CD1c-positive myeloid dendritic cell (primary cell): ENCODE data around the gene SNX5.
A peak's percentile ranks its signal among the peaks of the same experiment; 100 is the strongest.

Experiments
- DNase-seq: peaks from one replicate; pipeline ENCODE4 v3.0.0-alpha.2; 2016; ENCODE audit errors: extremely low spot score

Gene SNX5

DNA sequence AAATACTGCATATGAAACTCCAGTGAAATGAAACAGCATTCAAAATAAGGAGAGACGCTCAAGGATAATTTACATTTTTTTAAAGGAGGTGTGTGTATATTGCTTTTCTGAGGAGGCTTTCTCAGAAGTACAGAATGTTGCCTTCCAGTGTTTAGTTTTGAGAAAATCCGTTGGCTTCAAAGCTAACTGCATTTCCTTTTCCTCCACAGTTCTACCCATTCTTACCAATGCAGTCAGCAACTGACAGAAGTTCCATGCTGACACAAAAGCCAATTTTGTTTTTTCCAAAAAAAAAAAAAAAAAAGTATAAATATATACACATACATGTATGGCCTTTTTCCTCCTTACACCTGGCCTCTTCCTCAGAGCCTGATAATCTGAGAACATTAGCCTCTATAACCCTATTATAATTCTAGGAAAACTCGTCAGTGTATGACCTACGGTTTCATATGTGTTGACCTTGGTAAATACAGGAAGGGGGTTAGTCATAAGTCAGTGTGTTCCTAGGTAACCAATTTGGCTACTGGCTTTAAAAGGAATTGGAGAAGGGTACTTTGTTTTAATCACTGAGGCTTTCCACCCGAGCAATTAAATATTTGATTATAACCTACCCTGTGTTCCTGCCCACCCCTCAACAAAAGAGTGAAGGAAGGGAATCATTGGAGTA is 24.4 kb upstream of the SNX5 start:
- DNase-seq: no peak

DNA sequence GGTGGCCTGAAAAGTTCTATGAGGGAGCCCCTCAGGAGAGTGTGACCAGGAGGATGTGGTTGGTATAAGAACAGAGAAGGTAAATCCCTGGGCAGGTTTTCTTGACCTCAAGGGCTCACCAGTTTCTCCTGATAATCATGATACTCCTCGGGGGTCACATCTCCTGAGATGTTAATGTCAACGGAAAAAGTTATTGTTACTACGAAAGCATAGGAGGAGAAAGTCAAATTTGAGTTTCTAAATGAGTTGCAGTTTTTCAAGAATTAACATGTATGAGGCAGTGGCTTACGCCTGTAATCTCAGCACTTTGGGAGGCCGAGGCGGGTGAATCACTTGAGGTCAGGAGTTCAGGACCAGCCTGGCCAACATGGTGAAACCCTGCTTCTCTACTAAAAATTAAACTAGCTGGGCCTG is 23.6 kb upstream of the SNX5 start:
- no peak for DNase-seq

DNA sequence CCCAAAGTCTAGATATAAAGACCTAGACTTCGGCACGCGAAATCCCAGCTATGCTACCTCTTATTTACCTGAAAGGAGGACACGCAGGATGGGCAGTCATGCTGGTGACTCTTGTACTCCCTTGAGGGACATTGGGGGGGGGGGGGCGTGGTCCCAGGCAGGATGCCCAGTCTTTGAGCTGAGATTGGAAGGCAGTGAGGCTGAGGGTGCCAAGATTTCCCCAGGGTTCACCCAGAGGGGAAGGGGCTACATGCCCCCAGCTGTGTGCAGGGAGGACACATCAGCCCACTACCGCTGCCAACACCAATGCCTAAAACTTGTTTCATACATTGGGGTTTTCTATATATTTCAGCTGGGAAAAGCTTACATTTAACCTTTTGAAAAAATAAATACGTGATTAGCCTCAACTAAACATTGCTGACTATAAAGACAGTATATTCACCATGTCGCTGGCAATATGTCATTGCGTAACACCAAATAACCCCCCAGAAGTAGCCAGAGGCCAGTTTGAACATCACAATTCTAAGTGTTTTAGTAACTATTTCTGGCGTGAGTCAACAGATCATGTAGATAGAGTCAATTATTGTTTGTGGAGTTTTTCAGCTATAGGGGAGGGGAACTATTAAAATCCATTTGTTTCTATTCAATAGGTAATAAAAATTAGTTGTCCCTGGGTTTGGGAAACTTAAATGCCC is 21.8 kb upstream of the SNX5 start:
- no peak for DNase-seq

DNA sequence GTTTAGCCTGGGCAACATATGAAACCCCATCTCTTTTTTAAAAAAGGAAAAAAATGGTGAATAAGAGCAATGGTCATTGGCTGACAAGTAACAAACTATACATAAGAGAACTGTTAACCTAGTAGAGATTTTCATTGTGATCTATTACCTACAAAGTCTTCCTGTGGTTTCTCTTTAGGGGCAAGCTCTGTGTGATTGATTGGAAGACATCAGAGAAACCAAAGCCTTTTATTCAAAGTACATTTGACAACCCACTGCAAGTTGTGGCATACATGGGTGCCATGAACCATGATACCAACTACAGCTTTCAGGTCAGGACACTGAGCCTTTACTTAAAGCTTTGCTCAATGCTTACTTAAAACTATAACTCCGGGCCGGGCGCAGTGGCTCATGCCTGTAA is 19.4 kb upstream of the SNX5 start:
- DNase-seq: no peak

DNA sequence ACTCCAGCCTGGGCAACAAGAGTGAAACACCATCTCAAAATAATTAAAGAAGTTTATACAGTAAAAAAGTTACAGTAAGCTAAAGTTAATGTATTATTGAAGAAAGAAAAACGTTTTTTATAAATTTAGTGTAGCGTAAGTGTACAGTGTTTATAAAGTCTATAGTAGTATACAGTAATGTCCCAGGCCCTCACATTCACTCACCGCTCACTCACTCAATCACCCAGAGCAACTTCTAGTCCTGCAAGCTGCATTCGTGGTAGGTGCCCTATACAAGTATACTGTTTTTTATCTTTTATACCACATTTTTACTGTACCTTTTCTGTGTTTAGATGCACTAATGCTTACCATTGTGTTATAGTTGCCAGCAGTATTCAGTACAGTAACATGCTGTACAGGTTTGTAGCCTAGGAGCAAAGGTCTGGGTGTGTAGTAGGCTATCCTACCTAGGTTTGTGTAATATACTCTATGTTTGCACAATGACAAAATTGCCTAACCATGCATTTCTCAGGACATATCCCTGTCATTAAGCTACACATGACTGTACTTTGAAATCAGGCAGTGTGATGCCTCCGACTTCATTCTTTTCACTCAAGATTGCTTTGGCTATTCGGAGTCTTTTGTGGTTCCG is 16.9 kb upstream of the SNX5 start:
- no peak for DNase-seq

DNA sequence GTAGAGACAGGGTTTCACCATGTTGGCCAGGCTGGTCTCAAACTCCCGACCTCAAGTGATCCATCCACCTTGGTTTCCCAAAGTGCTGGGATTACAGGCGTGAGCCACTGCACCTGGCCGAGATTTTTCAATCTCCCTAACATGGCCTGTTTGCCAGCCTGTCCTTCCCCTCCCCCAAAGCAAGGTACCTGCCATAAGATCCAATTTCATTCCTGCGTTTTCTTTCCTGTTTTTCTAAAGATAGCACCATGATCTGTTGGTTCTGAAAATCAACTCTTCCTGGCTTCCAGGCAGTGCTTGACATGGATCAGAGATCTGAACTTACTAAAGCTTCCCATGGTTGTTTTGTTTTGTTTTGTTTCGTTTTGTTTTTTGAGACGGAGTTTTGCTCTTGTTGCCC is 7.7 kb upstream of the SNX5 start:
- DNase-seq: no peak

DNA sequence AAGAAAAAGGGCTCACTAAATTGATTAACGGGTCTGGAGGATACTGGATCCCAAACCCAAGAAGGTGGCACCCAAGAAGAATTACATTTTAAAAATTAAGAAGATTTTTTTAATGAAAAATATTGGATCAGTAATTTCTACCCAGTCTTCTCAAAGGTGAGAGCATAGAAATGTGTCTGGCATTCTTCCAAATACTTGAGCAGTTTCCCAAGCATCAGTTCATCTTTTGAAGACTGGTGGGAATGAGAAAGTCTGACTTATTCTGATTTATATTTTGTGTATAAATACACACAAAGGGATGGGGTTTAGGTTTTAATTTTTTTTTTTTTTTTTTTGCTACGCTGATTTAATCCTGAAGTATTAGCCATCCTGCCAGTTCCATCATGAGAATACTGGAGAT is 3.5 kb upstream of the SNX5 start:
- no peak for DNase-seq

DNA sequence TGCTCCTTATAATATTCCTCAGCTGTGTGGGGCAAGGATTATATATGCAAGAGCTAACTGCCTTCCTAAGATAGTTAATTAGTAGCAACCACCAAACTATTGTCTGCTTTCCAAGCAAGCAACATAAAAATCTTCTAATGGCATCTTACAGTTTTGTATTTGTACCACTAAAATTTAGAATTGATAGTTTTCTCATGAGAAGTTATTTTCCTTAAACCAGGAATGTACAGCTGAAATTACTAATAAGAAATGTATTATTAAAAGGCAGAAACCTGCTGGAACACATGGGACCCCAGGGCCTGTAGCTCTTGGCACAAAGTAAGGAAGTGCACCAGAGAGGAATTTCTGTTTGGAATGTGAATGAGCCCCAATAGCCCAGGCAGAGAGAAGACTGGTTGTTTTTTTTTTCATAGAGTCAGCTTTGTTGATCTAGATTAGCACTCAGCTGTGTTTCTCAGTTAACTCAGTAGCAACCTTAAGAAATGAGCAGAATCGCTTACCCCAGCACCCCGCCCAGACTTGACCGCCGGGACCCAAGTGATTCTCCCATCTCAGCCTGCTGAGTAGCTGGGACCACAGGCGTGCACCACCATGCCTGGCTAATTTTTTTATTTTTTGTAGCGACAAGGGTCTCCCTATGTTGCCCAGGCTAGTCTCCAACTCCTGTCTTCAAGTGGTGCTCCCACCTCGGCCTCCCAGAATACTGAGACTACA is 2.9 kb upstream of the SNX5 start:
- no peak for DNase-seq

DNA sequence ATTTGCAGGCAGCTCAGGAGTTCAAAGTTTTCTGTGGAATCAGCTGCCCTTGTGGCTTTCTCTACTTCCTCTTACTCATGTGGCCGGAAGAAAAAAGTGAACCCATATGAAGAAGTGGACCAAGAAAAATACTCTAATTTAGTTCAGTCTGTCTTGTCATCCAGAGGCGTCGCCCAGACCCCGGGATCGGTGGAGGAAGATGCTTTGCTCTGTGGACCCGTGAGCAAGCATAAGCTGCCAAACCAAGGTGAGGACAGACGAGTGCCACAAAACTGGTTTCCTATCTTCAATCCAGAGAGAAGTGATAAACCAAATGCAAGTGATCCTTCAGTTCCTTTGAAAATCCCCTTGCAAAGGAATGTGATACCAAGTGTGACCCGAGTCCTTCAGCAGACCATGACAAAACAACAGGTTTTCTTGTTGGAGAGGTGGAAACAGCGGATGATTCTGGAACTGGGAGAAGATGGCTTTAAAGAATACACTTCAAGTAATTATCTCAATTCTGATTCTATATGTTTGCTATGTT is 1.4 kb upstream of the SNX5 start:
- DNase-seq: peak; percentile 89

DNA sequence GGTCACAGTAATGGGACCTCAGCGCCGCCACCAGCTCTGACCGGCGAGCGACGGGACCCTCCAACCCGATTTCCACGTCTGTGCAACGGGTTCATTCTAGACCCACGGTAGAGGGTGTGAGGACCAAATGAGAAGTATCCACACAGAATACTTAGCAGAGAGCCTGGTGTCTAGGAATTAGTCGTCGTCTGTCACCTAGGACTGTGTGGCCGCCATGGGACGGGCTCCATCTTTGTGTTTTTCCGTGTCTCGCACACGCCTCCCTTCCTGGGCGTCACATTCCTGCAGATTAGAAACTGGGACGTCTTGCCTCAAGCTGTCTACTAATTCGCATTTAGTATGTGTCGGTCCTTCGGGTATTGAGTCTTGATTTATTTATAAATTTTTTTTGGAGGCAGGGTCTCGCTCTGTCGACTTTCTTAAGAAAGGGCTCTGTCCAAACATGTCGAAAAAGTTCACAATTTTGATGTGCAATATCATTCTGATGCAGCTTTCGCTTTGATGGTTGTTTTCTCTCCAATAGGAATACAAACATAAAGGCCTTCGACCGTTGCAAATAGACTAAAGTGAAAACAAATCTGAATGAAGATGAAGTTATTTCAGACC is 787 bp upstream of the SNX5 start:
- DNase-seq: peak; percentile 45

DNA sequence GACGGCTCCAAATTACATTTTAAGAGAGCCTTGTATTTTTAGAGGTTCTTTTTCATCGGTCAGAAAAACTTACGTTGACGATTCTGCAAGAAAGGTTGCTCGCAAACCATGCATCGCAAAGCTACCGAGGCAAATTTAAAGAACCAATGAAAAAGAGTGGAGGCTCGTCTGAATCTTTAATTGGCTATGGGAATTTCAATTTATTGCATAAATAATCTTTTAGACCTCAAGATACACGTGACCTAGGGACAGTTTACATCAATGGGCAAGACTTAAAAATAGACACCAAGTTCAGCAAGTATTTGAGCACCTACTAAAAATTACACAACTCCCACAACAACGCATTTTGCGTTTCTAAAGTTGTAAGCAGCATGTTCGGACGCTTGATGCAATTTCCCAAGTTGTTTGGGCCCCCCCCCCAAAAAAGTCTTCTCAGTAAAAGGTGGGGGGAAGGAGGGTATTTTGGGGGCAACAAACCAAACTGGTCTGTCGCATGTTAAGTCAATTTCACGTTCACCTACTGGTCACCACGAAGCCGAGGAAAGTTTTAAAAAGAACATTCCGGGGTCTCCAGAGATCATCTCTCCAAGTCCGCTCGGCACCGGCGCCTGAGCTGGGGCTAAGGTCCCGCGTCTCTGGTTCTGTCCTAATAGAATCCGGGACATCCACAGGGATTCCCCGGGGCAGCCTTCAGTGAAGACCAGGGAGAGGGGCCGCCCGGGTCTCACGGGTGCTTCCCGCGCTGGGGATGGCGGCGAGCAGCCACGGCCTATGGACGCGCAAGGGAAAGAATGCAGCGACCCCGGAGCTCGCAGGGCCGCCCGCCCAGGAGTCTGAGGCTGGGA is 851 bp downstream of the SNX5 start:
- peak; percentile 41 for DNase-seq

DNA sequence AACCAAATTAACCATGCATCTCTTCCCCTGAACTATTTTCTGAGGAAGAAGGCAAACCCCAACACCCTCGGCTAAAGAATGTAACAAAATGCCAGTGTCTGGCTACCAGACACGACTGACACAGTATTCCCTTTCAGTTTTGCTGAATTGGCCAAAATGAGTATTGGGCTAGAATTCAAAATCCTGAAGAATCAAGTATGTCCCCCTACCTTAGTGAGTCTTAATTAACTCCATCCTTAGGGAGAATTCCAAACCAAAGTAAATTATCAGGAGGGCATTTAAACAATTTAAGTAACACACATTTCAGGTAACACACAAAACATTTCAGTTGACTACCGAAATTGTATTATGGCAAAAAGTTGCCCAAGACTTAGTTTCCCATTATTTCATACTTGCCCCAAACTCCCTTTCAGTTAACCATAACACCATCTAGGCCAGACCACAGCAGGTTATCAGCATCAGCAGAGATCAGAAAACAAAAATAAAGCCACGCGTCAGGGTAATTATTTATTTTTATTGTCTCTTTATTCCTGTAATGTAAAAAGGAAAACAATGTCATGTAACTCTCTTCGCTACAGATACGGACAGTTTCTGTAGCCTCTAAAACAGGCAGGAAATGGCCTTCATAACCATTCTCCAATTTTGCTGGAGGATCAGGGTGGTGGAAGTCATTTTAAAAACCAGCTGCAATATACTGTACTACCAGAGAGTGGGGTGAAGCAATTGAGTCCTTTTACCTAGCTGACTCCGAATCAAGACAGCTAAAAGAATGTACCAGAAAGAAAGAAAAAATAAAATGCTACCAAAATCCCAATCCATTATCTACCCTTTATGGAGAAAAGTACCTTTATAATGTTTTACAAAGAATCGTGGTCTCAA is 1.9 kb downstream of the SNX5 start:
- DNase-seq: peak; percentile 49

DNA sequence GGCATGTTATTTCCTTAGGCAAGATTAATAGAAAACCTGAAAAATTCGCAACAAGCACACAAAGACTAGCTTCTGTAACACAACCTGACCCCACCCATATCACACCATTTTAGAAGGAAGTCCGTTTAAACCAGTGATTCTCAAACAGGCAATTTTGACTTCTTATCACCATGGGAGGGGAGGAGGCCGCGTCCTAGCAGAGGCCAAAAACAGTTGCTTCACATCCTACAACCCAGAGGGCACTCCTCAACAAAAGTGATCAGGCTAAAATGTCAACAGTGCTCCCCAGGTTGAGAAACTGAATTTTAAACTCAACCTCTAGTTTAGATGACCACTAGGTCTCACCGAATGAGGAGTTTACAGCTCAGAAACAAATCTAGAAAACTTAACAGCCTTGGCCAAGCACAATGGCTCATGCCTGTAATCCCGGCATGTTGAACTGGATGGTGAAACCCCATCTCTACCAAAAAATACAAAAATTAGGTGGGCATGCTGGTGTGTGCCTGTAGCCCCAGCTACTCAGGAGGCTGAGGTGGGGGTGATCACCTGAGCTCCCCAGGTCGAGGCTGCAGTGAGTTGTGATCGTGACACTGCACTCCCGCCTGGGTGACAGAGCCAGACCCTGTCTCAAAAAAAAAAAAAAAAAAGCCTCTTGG is 3.4 kb downstream of the SNX5 start:
- DNase-seq: peak; percentile 55

DNA sequence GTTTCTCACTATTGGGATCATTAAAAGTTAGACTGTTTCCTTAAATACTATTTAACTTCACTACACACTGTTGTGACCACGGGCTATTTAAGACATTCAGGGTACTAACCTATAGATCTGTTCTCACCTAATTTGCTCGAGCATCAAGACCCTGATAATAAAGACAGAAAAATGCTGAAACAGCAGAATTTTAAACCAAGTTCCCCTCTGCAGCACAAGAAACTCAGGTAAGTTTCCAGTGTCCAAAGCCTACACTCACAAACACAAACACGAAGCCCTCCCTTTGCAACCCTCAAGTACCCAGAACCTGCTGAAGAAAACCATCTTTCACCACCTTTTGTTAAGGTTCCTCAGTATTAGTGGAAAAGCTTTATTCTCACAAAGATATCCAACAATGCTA is 4.0 kb downstream of the SNX5 start:
- DNase-seq: no peak

DNA sequence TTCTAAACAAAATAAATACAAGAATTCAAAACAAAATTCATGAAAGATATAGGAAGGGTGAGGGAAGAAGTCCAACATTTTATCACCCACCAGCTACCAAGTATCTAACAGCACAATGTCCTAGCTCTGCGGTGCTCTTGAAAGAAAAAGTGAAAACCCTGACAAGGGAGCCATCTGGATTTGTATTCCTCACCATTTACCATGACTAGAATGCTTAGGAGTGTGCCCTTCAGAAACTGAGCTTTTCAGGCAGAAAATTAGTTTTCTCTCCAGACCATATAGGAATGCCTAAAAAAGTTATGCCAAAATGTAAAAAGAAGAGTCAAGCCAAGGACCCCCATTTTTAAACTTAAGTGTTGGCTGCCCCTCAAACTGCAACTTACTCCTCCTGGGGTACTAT is 4.5 kb downstream of the SNX5 start:
- DNase-seq: no peak

DNA sequence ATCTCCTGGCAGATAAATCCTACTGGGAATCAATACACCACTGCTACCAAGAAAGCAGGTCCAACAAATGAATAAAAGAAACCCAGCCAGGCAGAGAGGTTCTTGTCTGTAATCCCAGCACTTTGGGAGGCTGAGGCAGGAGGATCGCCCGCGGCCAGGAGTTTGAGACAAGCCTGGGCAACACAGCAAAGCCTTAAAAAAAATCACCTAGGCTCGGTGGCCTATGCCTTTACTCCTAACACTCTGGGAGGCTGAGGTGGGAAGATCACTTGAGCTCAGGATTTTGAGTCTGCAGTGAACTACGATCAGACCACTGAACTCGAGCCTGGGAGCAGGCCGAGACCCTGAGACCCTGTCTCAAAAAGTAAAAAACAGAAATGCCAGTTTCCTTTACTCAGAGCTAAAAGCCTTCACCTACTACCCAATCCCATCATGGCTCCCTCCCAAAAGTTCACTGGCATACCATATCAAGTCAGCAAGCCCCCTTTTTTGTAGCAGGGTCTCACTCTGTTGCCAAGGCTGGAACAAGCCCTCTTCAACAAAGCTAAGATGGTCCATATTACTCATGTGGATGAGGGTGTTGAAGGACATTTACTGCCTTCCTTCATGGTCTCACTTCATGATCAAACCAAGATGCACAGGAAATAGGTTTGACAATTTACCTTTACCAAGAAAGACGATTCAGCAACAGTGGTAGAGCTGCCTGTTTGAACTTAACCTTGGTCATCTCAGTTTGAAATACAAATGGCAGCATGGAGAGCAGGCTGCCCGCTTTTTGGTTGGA is 5.3 kb downstream of the SNX5 start:
- no peak for DNase-seq

DNA sequence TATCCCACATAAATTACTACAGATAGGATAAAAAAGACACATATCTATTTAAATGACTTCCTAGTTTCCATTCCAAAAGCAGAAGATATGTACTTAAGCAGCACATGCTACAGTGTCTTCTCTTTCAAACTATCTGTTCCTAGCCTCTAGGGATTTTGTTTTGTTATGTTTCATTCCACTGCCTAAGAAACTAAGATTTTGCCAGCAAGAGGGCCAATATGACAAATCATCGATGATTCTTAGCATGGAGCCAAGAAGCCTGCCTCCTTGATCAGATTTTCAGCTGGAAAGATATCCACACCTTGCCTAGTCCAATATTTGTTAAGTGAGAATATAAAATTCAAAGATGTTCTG is 7.0 kb downstream of the SNX5 start:
- peak; percentile 33 for DNase-seq

DNA sequence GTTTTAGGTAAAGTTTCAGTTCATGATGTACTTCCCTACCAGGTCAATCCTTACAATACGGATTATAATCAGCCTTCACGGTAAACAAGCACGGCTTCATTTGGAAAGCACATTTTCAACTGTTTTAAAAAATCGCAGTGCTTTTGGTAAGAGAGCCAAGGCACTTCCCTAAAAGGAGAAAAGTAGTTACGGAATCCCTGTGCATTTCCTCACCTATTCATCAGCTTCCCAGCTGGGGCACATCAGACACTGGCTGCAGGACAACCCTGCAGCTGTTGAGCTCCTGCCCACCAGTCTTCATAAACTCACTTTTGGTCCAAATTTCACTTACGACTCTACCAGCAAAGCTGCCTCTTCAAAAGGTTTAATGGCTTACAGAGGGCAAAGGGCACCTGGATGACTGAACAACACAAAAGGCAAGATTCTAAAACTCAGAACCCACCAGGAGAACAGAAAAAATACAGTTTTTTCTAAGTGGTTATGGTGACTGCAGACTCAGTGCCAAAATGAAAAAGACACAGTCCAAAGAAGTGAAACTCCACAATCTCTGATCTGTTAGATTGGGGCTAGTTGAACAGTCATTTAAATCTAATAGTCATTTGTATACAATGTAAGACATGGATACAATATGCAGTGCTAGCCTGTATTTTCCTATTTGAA is 7.5 kb downstream of the SNX5 start:
- DNase-seq: peak; percentile 46
